Thyroid gland (tissue), 4 donors: ENCODE measurements around the gene NXN. TPM values are rescaled to one million over a fixed set of nuclear protein-coding genes. Genes with fewer than 3 reads are reported as not detected.
A peak's percentile ranks its signal among the peaks of the same experiment; 100 is the strongest.
"Not testable (repeated sequence)": the region's sequence is repeated elsewhere in the genome, so short reads cannot be mapped to it uniquely, and the experiment has no call there.

Experiments used
- DNase-seq, 2 donors: peaks; one replicate each; pipeline ENCODE4 v3.0.0-alpha.2; 2019
- H3K27ac ChIP-seq, 3 donors: fragments of 200-600 bp; sonication (generic); 1 replicate in 2 of 3; 2 replicates in 1 of 3; pipeline ENCODE4 v1.5.1; 2016 to 2019; ENCODE audit warnings: mild to moderate bottlenecking in 1 of 3, moderate library complexity in 1 of 3
- H3K27me3 ChIP-seq: fragments of 200-600 bp; sonication (generic); one replicate; pipeline ENCODE4 v1.5.1; 2019
- H3K36me3 ChIP-seq, 2 donors: fragments of 200-600 bp; sonication (generic); one replicate each; pipeline ENCODE4 v1.5.1; 2016 to 2019
- H3K4me1 ChIP-seq, 2 donors: fragments of 200-600 bp; sonication (generic); one replicate each; pipeline ENCODE4 v1.5.1; 2017 to 2019
- H3K4me3 ChIP-seq, 3 donors: fragments of 200-600 bp; sonication (generic); replicated peaks in 1 of 3; 1 replicate in 2 of 3; 2 replicates in 1 of 3; pipeline ENCODE4 v1.5.1; 2016; ENCODE audit warnings: mild to moderate bottlenecking in 1 of 3
- H3K9me3 ChIP-seq: fragments of 200-600 bp; sonication (generic); one replicate; pipeline ENCODE4 v1.5.1; 2017
- POLR2A ChIP-seq, 2 donors: fragments of 450-650 bp; IDR thresholded peaks; one replicate each; pipeline ENCODE4 v1.6.1; 2017; ENCODE audit warnings: antibody characterized with exemption in 2 of 2, mild to moderate bottlenecking in 2 of 2, moderate library complexity in 1 of 2
- WGBS, 2 donors: methylation state at CpG; one replicate each; pipeline ENCODE4 v1.1.5; 2017; 5-methylcytosine and 5-hydroxymethylcytosine counted together
- intact Hi-C: fragments of 100-400 bp; cut with DNase I; formaldehyde crosslinking; loops from one replicate; pipeline ENCODE4 v1.15.1; 2023
- total RNA-seq, 4 donors: library from RNA; depleted of rRNA; stranded (reverse); fragments of >200 nt; gene quantifications; one replicate each; pipeline ENCODE4 v1.2.3, GENCODE V29; 2016
- TF ChIP-seq, protein P1 (sequence below), 6 experiments: fragments of 200-600 bp in 3 of 6; fragments of 450-650 bp in 3 of 6; sonication (generic) in 3 of 6; IDR thresholded peaks; one replicate each; pipeline ENCODE4 v1.5.1; 2016 to 2019; ENCODE audit warnings: antibody characterized with exemption in 6 of 6, mild to moderate bottlenecking in 2 of 6, inconsistent platforms in 1 of 6, moderate library complexity in 1 of 6

The NXN gene
- total RNA-seq, 4 donors from 2014 or later, result 14.5 to 18.3 (median 17.2) TPM

- no peaks in the 10 kb centered on the region for H3K27me3 ChIP-seq
- H3K4me3 ChIP-seq, result no peak overlapping the region
- no peak for DNase-seq
- H3K9me3 ChIP-seq, result no peaks in the 10 kb centered on the region
- peaks cover 0 to 15% of the 10 kb centered on the region in 2 donors for H3K4me1 ChIP-seq
- H3K27ac ChIP-seq, result no peak overlapping the region
- TF ChIP-seq, protein P1, sequence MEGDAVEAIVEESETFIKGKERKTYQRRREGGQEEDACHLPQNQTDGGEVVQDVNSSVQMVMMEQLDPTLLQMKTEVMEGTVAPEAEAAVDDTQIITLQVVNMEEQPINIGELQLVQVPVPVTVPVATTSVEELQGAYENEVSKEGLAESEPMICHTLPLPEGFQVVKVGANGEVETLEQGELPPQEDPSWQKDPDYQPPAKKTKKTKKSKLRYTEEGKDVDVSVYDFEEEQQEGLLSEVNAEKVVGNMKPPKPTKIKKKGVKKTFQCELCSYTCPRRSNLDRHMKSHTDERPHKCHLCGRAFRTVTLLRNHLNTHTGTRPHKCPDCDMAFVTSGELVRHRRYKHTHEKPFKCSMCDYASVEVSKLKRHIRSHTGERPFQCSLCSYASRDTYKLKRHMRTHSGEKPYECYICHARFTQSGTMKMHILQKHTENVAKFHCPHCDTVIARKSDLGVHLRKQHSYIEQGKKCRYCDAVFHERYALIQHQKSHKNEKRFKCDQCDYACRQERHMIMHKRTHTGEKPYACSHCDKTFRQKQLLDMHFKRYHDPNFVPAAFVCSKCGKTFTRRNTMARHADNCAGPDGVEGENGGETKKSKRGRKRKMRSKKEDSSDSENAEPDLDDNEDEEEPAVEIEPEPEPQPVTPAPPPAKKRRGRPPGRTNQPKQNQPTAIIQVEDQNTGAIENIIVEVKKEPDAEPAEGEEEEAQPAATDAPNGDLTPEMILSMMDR (IDR thresholded peaks at IDR 0.05), result no peak
- no peak for TF ChIP-seq POLR2A (IDR thresholded peaks at IDR 0.05)
- intact Hi-C loops, result no loop called here
- no peaks in the 10 kb centered on the region for H3K36me3 ChIP-seq
- 79 to 85% methylated on average over 20 of the region's 20 CpGs for WGBS, 2 donors
These were observed 21.6 kb downstream of the NXN start for GRCh38 chr17:957856-958421.

- Histone ChIP-seq H3K27ac (no peak overlapping the region), H3K27me3 (no peaks in the 10 kb centered on the region), H3K9me3 (no peaks in the 10 kb centered on the region), H3K4me1 (peaks cover 0 to 13% of the 10 kb centered on the region in 2 donors), H3K4me3 (no peak overlapping the region), H3K36me3 (no peaks in the 10 kb centered on the region)
- TF ChIP-seq POLR2A (IDR thresholded peaks at IDR 0.05), result no peak
- TF ChIP-seq, protein P1 (IDR thresholded peaks at IDR 0.05), result no peak
- DNase-seq, result no peak
- intact Hi-C loops, result no loop called here
- 80% methylated on average over 8 of the region's 8 CpGs for WGBS, 2 donors
These were observed 22.7 kb downstream of the NXN start for GRCh38 chr17:956905-957304.

GRCh38 chr17:954431-955164 is 25.0 kb downstream of the NXN start:
- intact Hi-C loops, result no loop called here
- TF ChIP-seq POLR2A (IDR thresholded peaks at IDR 0.05), result no peak
- TF ChIP-seq, protein P1 (IDR thresholded peaks at IDR 0.05), result no peak
- H3K36me3 ChIP-seq, result no peaks in the 10 kb centered on the region
- DNase-seq, result peak; percentile 44 to 61
- no peak overlapping the region for H3K4me3 ChIP-seq
- no peaks in the 10 kb centered on the region for H3K9me3 ChIP-seq
- H3K27ac ChIP-seq, result peak overlapping the region; percentile 12 to 62 (median 28)
- WGBS, 2 donors, result 24 to 28% methylated on average over 22 to 23 of the region's 23 CpGs
- H3K27me3 ChIP-seq, result no peaks in the 10 kb centered on the region
- peaks cover 0 to 25% of the 10 kb centered on the region in 2 donors for H3K4me1 ChIP-seq

DNA sequence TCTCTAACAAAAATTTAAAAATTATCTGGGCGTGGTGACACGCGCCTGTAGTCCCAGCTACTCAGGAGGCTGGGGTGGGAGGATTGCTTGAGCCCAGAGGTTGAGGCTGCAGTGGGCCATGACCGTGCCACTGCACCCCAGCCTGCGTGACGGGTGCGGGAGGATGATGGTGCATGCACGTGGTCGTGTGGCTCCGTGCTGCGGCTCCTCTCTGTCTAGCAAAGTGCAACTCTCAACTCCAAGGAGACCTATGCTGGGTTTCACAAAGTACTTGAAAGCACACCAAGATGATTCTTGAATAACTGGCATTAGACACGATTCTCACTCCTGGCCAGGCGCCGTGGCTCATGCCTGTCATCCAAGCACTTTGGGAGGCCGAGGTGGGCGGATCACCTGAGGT is 25.8 kb downstream of the NXN start:
- Histone ChIP-seq H3K27ac (peak overlapping the region in 2 of 3 donors; percentile 3 to 62), H3K36me3 (no peaks in the 10 kb centered on the region), H3K9me3 (no peaks in the 10 kb centered on the region), H3K4me1 (peaks cover 0 to 25% of the 10 kb centered on the region in 2 donors), H3K27me3 (no peaks in the 10 kb centered on the region), H3K4me3 (no peak overlapping the region)
- TF ChIP-seq, protein P1 (IDR thresholded peaks at IDR 0.05), result no peak
- no peak for TF ChIP-seq POLR2A (IDR thresholded peaks at IDR 0.05)
- peak in 1 of 2 donors; percentile 27 for DNase-seq
- intact Hi-C loops, result no loop called here
- 77 to 91% methylated on average over 8 to 16 of the region's 16 CpGs for WGBS, 2 donors

GRCh38 chr17:952592-952991 is 27.0 kb downstream of the NXN start:
- H3K4me1 ChIP-seq, result peaks cover 0 to 25% of the 10 kb centered on the region in 2 donors
- DNase-seq, H3K9me3 ChIP-seq, H3K36me3 ChIP-seq, intact Hi-C loops, H3K27me3 ChIP-seq, H3K4me3 ChIP-seq, H3K27ac ChIP-seq: not testable (repeated sequence)
- 96 to 97% methylated on average over 12 to 17 of the region's 18 CpGs for WGBS, 2 donors
